Amniotic epithelial cell (primary cell): Measurements from ENCODE around the gene NOL9.
"Not testable (repeated sequence)": the region's sequence is repeated elsewhere in the genome, so short reads cannot be mapped to it uniquely, and the experiment has no call there.

Source experiments
- DNase-seq: peaks from one replicate; pipeline ENCODE4 v3.0.0-alpha.2; 2010; ENCODE audit warnings: low read depth

NOL9 gene

DNA sequence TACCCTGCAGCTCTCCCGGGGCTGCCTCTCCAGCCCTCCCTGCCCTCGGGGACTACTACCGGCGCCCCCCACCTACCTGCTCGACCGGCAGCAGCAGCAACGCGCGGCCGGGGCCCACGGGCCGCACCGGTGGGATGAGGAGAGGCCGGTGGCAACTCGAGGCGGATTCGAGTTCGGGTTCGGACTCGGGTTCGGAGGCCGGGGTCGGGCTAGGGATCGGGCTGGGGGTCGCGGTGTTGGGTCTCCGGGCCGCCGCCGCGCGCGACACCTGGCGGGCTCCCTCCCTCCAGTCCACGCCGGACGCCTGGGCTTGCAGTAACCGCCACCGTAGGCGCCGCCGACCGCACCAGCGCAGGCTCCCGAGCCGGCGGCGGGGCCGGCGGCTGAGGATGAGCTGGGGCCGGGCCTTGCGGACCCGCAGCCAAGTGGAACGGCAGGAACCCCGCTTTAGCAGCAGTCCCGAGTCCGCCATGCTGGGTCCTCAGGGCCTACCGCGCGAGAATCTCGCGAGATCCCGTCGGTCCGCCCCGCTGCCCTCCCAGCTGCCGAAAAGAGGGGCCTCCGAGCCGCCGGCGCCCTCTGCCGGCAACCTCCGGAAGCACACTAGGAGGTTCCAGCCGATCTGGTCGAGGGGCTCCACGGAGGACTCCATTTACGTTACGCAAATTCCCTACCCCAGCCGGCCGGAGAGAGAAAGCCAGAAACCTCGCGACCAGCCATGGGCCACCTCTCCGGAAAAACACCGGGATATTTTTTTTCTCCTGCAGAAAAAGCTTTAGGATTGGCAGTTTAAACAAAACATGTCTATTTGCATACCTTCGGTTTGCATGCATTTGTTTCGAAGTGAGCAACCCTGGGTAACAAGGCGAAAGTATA is at the start of gene NOL9:
Gene NOL9 (minus strand): TSS at position 483 of the 876 bp plus-strand sequence. CDS start 11 bp downstream, at position 472.
- DNase-seq, result peak; percentile 80

DNA sequence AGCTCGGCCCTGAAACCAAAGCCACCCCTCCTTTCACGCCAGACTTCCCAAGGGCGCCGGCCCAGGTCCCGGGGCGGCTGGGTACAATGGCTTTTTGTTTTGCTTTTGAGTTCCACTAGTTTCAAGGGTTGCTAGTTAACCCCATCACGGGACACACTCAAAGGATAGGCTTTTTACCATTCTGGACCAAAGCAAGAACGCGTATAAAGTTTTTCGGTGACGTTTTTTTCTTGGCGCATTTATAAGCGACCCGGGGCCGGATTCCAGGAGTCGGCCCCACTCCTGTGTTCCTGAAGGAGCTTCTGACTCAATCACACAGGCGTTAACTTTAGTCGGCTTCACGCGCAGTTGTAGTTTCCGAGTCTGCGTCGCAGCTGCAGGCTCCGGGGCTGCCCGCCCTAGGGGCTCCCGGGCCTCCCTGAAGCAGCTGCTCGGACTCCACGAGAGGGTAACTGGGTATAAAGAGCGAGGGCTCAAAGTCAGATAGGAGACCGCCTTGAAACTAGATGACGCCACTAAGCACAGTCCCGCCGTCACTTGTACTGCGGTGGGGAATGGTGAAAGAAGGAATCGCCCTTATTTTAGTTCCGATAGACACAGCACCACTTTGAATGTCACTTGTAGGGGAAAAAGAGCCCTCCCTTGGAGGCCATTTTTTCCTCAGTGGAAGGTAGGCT is 49.1 kb upstream of the NOL9 start:
- peak; percentile 77 for DNase-seq

DNA sequence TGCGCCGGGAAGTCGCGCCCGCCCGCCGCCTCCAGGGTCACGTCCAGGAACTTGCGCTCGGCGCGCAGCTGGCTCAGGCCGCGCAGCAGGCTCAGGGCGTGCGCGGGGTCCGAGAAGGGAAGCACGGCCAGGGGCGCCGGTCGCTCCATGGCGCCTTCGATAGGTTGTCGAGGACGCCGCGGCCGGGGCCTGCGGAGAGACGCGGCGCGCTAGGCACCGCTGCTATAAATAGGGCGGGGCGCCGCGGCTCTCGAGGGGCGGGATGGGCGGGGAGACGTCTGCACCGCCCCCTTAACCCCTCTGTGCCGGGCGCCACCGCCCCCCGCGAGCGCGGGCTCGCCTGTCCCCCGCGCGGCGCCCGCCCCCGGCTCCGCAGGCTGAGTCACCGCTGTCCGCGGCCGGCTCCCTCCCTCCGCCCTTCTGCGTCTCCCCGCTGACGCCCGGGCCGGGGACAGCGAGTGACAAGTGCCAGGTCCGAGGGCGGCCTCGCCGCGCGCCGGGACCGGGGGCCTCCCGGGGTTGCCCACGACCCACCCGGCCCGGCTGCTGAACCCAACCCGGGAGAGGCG is 48.4 kb upstream of the NOL9 start, which contains the start of gene KLHL21:
Gene KLHL21 (minus strand): TSS at position 201 of the 569 bp plus-strand sequence. CDS start 52 bp downstream, at position 149.
- peak; percentile 78 for DNase-seq

DNA sequence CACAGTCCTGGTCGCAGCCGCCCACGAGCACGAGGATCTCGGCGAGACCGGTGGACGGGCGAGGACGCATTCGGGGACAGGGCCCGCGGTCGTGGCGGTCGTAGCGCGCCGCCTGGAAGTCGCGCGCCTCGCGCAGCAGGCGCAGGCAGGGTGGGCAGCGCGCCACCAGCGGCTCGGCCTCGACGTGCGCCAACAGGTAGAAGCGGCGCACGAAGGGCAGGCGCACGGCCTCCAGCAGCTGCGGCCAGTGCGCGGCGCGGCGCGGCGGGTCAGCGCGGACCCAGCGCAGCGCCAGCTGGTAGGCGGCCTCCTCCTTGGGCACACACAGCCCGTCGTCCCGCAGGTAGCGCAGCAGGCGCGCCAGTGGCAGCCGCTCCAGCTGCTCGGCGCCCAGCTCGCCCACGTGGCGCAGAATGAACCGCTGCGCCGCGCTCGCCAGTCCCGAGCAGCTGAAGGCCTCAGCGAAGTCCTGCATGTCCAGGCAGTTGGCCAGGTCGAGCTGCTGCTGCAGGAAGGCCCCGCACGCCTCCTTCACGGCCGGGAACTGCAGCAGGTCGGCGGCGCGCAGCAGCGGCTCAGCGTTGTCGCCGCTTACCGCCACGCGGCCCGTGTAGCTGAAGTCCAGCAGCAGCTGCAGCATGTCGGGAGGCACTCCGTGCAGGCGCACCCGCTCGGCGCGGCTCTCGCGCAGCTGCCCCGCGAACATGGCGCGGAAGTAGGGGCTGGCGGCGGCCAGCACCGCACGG is 47.8 kb upstream of the NOL9 start:
- DNase-seq, result peak; percentile 51

DNA sequence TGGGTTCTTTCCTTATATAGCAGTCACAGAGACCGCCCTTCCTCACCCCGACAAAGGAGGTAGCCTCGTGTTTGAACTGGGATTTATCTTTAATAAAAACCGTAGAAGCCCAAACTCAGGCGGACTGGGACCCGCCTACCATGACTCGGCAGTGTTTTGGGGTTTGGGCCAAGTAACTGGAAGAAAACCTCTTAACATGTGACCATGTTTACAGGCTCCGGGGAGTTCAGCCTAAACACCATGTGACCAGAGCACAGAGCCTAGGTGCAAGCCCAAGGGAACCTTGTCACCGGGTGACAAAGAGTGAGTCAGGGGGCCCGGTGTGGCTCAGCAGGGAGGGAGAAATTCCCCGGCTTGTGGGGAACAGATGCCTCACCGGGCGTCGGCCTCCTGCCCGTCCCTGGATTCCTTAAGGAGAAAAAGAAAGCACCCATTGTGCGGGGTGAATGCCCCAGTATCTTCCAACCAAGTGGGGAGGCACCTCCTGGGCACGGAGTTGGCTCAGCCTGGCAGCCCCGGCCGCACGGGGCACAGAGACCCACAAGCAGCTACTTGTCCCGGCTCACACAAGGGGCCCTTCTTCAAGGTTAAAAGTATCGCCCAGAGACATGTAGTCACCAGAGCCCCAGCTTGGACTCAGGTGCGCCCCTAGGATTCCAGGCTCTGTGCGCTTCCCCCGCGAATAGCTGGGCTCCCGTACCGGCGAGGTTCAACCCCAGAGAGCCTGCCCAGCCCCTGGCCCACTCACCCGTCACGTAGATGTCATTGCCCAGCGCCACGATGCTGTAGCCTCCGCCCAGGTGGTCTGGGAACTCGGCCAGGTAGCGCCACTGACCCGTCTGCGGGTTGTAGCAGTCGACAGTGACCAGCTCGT is 47.0 kb upstream of the NOL9 start:
- peak; percentile 92 for DNase-seq

DNA sequence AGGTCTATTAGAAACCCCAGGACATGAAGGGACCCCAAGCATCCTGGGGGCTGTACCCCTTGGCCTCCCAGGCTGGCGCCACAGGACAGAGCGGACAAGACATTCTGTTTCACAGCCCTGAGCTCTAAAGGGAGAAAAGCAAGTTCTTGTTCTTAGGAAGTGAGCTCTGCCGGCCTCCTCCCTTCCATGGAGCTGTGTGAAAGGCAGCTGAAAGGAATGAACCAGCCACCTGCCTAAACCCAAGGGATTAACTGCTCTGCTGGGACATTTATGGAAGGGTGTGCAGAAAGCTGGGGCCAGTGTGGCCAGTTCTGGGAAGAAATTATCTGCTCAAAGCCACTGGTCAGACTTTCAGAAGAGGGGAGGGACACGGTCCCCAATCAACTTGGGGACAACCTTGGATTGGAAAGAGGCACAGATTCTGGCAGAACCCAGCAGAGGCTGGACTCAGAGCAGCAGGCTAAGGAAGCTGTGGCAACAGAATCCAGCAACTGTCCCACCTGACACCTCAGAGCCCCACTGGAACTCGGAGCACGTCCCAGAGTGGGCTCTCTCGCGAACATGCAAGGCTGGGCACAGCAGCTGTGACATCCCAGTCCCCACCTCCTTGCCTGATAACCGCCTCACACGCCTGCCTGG is 46.2 kb upstream of the NOL9 start:
- DNase-seq, result peak; percentile 36

DNA sequence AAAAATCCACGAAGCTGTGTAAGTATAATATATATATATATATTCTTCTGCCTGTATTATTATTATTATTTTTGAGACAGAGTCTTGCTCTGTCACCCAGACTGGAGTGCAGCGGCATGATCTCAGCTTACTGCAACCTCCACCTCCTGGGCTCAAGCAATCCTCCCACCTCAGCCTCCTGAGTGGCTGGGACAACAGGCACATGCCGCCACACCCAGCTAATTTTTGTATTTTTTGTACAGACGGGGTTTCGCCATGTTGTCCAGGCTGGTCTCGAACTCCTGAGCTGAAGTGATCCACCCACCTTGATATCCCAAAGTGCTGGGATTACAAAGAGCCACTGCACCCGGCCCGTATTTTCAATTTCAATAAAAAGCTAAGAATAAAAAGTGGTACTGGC is 45.7 kb upstream of the NOL9 start:
- DNase-seq, result not testable (repeated sequence)

DNA sequence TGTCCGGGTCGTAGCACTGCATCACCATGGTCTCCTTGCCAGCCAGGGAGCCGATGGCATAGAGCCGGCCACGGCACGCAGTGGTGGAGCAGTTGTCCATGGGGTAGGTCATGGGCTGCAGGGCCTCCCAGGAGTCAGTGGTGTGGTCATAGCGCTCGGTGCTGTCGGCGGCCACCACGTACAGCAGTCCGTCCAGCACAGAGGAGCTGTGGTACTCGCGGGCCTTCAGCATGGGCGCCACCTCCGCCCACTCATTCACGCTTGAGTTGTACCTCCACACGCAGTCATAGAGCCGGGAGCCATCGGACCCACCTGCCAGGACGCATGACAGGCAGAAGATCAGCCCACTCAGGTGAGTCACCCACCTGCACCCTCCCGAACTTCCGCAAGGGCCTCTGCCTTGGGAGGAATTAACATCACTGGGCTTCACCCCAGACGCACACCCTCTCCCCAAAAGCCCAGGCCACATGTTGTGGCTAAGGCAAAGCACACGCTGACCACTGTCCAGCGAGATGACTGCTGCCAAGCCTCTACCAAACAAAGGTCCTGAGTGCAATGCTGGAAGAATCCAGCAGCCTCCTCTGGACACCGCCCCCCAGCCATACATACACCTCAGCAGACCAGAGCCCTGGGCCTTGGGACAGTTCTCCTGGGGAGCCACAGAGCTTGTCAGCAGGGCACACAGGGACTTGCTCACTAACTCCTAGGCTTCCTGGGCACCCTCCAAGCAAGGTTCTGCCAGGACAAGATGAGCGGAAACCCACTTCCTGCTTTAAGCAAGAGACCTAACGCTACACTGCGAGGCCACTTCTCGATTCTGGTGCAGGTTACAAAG is 45.0 kb upstream of the NOL9 start:
- no peak for DNase-seq

DNA sequence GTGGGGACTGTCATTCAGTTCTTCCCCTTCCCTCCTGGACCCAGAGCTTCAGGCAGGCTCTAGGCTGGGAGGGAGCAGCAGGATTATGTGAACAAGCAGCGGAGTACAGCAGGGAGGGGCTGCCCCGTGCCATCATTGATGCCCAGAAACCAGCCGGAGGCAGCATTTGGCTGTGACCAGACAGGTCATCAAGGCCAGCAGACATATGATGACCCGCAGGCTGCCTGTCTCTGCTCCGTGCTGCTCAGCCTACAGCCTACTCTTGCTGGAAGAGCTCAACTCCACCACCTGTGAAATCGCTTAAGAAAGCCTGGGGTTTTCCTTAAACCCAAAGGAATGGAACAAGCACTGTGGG is 43.4 kb upstream of the NOL9 start:
- DNase-seq, result no peak

DNA sequence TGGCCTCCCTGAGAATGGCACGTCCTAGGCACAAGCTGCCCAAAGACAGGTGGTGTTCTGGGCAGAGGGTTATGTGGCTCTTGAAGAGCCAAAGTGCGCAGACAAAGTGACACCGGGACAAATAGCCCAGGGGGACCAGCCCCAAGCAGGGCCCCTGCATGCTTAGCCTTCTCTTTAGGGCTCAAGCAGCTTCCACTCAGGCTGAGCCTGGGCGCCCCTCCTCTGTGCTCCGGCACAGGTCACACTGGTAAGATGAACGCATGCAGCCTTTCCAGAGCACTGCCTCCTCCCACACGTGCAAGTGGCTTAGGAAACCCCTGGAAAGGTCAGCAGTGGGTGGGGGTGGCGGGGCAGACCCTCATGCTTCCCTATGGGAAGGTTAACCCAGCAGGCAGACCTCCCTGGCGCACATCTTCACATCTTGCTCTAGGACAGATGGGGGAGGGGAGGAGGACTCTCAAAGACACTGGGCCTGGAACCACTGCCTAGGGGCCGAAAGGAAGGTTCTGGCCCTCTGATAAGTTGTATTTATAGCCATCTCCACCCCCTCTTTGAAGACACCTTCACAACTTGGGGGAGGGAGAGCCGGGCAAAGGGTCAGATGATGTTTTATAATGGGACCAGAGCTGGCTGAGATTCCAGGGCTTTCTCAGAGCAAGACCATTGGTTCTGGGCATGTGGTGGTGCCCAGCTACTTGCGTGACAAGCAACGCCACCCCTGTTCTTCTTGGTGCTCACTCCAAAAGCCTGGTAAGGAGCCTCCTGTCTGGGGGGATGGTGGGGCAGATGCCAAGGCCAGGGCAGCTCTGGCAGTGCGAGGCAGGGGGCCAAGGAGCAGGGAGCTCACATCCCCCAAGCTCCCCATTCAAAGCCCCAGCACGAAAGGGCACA is 42.8 kb upstream of the NOL9 start:
- no peak for DNase-seq

DNA sequence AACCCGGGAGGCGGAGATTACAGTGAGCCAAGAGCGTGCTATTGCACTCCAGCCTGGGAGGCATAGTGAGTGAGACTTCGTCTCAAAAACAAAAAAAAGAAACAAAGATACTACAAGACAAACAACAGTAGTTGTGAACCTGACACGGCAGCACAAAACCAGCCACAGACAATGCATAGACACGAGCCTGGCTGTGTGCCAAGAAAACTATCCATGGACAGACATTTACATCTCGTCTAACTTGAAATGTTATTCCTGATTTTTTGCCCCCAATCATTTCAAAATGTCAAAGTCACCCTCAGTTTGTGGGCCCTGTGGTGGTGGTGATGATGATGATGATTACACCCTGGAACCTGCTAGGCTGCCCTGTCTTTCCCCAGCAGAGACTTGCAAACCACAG is 42.0 kb upstream of the NOL9 start:
- DNase-seq, result no peak

DNA sequence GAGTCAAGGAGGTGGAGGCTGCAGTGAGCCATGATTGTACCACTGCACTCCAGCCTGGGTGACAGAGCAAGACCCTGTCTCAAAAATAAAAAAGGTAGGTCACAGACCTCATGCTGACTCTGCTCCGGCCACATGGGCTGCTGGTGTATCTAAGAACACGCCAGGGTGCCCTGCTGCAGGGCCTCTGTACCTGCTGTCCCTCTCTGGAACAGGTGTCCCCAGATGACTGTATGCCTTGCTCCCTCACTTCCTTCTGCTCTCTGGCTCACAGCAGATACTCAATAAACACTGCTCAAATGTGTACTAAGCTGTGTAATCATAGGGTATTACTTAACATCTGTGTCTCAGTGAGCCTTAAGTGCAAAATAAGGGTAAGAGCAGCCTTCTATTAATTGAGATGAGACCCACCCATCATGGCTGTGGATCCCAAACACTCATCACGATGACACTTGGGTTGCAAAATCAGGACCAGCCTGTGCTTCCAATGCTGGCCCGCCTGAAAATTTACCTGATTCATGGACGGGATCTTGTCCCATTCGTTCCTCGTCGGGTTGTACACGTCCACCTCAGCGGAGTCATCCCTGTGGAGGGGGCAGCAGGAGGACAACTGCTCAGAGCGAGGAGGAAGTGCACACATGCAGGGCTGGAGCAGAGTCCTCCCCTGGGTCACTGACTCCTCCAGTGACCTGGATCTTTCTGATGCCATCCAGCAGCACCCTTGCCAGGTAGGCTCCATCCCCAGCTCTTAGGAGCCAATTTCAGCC is 40.8 kb upstream of the NOL9 start:
- DNase-seq, result no peak

DNA sequence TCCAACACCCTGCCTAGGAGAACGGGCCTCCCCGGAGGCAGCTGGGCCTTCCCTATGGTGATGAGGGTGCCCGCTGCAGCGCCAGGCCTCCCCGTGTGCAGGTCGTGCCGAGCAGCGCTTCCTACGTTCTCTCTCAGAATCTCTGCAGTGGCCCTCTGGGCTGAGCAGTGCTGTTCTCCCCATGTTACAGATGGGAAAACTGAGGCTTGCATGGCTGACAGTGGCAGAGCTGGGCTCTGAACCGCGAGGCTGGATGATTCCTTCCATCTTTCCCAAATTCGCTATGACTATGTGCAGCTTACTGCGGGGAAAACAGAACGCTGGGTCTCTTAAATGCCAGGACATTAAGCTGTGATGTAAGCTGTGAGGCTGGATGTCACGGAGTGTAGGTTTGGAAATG is 39.5 kb upstream of the NOL9 start:
- DNase-seq, result no peak

DNA sequence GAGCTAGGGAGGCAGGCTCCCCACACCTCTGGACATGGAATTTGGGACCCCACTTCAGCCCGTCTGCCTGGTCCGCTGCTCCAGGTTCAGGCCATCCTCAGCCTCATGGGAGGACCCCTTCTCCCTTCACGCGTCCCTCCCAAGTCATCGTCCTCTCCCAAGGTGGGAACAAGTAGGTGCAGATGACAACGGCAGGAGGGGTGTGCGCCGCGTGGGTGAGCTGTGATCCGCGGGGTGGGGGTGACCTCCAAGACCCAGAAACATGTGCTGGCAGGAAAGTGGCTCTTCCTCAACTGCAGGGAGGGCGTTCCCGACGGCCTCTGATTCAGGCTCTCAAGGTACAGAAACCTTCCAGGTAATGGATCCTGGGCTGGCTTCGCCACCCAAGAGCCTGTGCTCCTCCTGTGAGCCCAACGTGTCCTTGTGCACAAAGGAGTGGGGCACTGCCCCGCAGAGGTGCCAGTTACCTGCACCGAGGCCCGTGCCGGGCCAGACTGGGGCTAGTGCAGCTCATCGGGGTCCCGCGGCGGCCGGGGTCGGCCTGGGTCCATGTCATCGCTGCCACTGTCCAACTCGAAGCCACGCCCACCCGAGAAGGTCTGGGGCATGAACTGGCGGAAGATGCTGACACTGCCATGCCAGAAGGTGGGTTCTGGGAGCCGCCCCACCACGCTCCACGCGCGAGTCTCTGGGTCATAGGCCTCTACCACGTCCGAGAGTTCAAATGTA is 38.7 kb upstream of the NOL9 start:
- DNase-seq, result no peak

DNA sequence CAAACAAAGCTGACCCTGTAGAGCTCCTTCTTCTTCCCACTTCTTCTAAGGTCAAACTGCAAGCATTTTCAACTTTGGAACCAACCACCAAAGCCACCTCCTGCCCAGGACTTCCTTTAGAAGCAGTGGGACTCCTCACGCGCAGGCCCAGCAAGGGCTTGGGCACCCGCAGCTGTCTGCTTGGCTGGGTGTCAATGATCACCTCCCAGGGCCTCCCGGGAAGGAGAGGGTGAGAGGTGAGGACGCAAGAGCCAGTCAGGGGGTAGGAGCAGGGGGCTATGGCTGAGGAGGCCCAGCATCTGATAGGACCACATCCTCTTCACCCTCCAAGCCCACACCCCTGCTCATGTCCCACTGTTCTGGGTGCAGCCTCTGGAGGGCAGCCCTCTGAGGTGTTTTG is 38.1 kb upstream of the NOL9 start:
- DNase-seq, result no peak

DNA sequence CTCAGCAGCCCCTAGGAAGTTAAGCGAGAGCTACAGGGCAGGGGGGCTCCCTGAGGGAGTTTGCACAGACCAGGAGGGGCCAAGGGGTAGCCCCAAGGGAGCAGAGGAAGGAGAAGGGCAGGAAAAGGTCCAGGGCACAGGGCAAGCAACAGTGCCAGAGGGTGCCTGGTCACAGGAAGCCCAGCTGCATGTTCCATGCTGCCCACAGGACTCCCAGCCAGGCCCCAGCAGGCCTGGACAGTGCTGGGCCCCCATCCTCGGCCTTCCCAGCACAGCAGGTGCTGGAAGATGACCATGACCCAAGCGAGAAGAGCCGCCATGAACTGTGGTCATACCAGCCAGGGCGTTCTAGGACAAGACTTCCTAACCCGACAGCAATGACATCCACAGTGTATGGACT is 37.3 kb upstream of the NOL9 start:
- DNase-seq, result no peak

DNA sequence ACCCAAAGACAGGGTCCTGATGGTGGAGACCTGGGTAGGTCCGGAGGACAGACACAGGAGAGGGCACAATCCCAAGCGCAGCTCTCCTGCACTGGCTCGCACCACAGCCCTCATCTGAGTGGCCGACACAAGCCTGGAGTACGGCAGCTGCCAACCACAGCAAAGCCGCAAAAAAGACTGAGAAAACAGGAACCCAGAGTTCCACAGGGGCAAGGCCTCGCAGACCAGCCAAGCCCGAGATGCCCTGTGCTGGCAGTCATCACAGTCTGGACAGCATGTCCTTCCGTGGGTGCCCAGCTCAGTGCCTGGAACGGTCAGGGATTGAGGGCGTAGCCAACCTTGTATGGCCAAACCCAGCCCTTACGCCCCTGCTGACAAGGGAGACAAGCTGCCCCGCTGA is 36.9 kb upstream of the NOL9 start:
- no peak for DNase-seq
